ENCODE measurements around the gene ARMC9. TPM values are rescaled to one million over a fixed set of nuclear protein-coding genes. Genes with fewer than 3 reads are reported as not detected.
A peak's percentile ranks its signal among the peaks of the same experiment; 100 is the strongest.

Gene ARMC9
- total and polyA plus RNA-seq, 5 donors from 2014 or later, result 0.11 to 0.92 (median 0.15) TPM; not detected in 2

GRCh38 chr2:231163414-231164095 is 34.9 kb upstream of the ARMC9 start:
- H3K4me3 ChIP-seq (ENCODE audit: low read depth, low read length), result no peak overlapping the region
- H3K9me3 ChIP-seq (ENCODE audit: control insufficient read depth in 2 of 2, low read length in 2 of 2), result no peaks in the 10 kb centered on the region
- Mint-ChIP-seq H3K27ac (no peak overlapping the region), H3K9me3 (no peaks in the 10 kb centered on the region), H3K4me1 (peaks cover 8 to 23% (median 16%) of the 10 kb centered on the region in 4 donors), H3K4me3 (no peak overlapping the region), H3K36me3 (peaks cover 44% of the 10 kb centered on the region), H3K27me3 (no peaks in the 10 kb centered on the region)
- ATAC-seq (ENCODE audit: low read depth in 2 of 2) (no peak), DNase-seq (no peak)
- H3K36me3 ChIP-seq (ENCODE audit: control insufficient read depth, insufficient read depth, low read length), result peaks cover 42% of the 10 kb centered on the region
- H3K27ac ChIP-seq (ENCODE audit: insufficient read depth, low read length, poor library complexity, severe bottlenecking), result no peak overlapping the region
- H3K4me1 ChIP-seq (ENCODE audit: control insufficient read depth, insufficient read depth, low read length, poor library complexity, severe bottlenecking), result peaks cover 5% of the 10 kb centered on the region
- H3K27me3 ChIP-seq (ENCODE audit: control insufficient read depth, insufficient read depth, low read length), result no peaks in the 10 kb centered on the region

DNA sequence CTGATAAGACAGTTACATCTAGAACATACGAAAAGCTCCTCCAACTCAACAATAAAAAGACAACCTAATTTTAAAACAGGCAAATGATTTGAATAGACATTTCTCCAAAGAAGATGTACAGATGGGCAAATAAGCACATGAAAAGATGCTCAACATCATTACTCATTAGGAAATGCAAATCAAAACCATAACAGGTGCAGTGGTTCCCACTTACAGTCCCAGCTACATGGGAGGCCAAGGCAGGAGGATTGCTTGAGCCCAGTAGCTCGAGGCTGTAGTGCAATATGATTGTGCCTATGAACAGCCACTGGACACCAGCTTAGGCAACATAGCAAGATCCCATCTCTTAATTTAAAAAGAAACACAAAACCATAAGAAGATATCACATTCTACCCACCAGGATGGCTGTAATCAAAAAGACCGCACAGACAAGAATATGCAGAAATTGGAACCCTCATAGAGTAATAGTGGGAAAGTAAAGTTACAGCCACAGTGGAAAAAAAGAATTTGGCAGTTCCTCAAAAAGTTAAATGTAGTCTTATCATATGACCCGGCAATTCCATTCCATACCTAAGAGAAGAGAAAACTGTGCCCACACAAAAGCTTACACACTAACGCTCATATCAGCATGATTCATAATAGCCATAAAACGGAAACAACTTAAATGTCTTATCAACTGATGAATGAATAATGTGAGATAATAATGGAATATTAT is 30.5 kb upstream of the ARMC9 start:
- Mint-ChIP-seq H3K9me3 (no peaks in the 10 kb centered on the region), H3K36me3 (peaks cover 54% of the 10 kb centered on the region), H3K27ac (peak overlapping the region in 2 of 3 donors; percentile 38 to 60), H3K27me3 (no peaks in the 10 kb centered on the region), H3K4me1 (peaks cover 0 to 6% (median 3%) of the 10 kb centered on the region in 4 donors), H3K4me3 (no peak overlapping the region)
- H3K27ac ChIP-seq (ENCODE audit: insufficient read depth, low read length, poor library complexity, severe bottlenecking), result no peak overlapping the region
- H3K27me3 ChIP-seq (ENCODE audit: control insufficient read depth, insufficient read depth, low read length), result no peaks in the 10 kb centered on the region
- DNase-seq (no peak), ATAC-seq (ENCODE audit: low read depth in 2 of 2) (no peak)
- no peak overlapping the region for H3K4me3 ChIP-seq (ENCODE audit: low read depth, low read length)
- no peaks in the 10 kb centered on the region for H3K4me1 ChIP-seq (ENCODE audit: control insufficient read depth, insufficient read depth, low read length, poor library complexity, severe bottlenecking)
- peaks cover 58% of the 10 kb centered on the region for H3K36me3 ChIP-seq (ENCODE audit: control insufficient read depth, insufficient read depth, low read length)
- no peaks in the 10 kb centered on the region for H3K9me3 ChIP-seq (ENCODE audit: control insufficient read depth in 2 of 2, low read length in 2 of 2)

GRCh38 chr2:231168460-231169139 is 29.8 kb upstream of the ARMC9 start:
- Mint-ChIP-seq H3K36me3 (peaks cover 50% of the 10 kb centered on the region), H3K4me1 (peaks cover 0 to 6% (median 3%) of the 10 kb centered on the region in 4 donors), H3K9me3 (no peaks in the 10 kb centered on the region), H3K27ac (peak overlapping the region in 1 of 3 donors; percentile 68), H3K4me3 (no peak overlapping the region), H3K27me3 (no peaks in the 10 kb centered on the region)
- H3K36me3 ChIP-seq (ENCODE audit: control insufficient read depth, insufficient read depth, low read length), result peaks cover 56% of the 10 kb centered on the region
- no peak for ATAC-seq (ENCODE audit: low read depth in 2 of 2)
- no peak for DNase-seq
- H3K27ac ChIP-seq (ENCODE audit: insufficient read depth, low read length, poor library complexity, severe bottlenecking), result no peak overlapping the region
- H3K4me1 ChIP-seq (ENCODE audit: control insufficient read depth, insufficient read depth, low read length, poor library complexity, severe bottlenecking), result no peaks in the 10 kb centered on the region
- no peaks in the 10 kb centered on the region for H3K27me3 ChIP-seq (ENCODE audit: control insufficient read depth, insufficient read depth, low read length)
- H3K4me3 ChIP-seq (ENCODE audit: low read depth, low read length), result no peak overlapping the region
- no peaks in the 10 kb centered on the region for H3K9me3 ChIP-seq (ENCODE audit: control insufficient read depth in 2 of 2, low read length in 2 of 2)

DNA sequence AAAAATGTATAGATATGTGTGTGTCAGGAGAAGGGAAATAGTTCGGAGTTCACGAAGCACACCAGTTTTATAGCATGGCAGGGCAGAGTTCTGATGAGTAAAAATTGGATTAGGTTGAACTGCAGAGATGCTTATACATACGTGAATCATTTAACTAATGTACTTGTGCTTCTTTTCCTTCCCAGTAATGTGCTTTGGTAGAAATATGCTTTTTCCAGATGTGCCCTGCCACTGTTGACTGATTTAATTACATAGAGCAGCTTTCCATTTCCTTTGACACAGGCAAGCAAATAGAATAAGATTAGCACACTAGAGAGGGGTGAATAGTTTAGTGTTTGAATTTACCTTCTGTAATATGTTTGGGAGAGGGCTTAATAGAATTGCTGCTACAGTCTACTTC is 28.9 kb upstream of the ARMC9 start:
- Mint-ChIP-seq H3K27ac (peak overlapping the region in 2 of 3 donors; percentile 33 to 68), H3K9me3 (no peaks in the 10 kb centered on the region), H3K36me3 (peaks cover 52% of the 10 kb centered on the region), H3K4me1 (peaks cover 0 to 6% (median 3%) of the 10 kb centered on the region in 4 donors), H3K4me3 (no peak overlapping the region), H3K27me3 (no peaks in the 10 kb centered on the region)
- Histone ChIP-seq H3K4me3 (ENCODE audit: low read depth, low read length) (no peak overlapping the region), H3K4me1 (ENCODE audit: control insufficient read depth, insufficient read depth, low read length, poor library complexity, severe bottlenecking) (no peaks in the 10 kb centered on the region), H3K27me3 (ENCODE audit: control insufficient read depth, insufficient read depth, low read length) (no peaks in the 10 kb centered on the region), H3K36me3 (ENCODE audit: control insufficient read depth, insufficient read depth, low read length) (peaks cover 49% of the 10 kb centered on the region), H3K9me3 (ENCODE audit: control insufficient read depth in 2 of 2, low read length in 2 of 2) (no peaks in the 10 kb centered on the region), H3K27ac (ENCODE audit: insufficient read depth, low read length, poor library complexity, severe bottlenecking) (no peak overlapping the region)
- ATAC-seq (ENCODE audit: low read depth in 2 of 2) (no peak), DNase-seq (no peak)

DNA sequence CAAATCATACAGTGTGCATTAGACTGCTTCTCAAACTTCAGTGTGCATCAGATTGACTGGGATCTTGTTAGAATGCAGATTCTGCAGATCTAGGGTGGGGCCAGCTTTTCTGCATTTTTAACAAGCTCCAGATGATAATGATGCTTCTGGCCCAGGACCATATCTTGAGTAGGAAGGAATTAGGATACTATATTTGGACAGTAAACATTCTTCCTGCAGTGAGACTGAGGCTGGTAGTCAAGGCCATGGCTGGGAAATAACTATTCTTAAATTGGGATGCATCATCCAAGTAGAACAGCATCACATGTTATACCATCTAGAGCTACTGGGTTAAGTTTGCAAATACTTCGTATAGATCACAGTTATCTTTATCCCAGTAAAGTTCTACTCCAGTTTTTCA is 28.4 kb upstream of the ARMC9 start:
- Histone ChIP-seq H3K9me3 (ENCODE audit: control insufficient read depth in 2 of 2, low read length in 2 of 2) (no peaks in the 10 kb centered on the region), H3K27me3 (ENCODE audit: control insufficient read depth, insufficient read depth, low read length) (no peaks in the 10 kb centered on the region), H3K27ac (ENCODE audit: insufficient read depth, low read length, poor library complexity, severe bottlenecking) (no peak overlapping the region), H3K36me3 (ENCODE audit: control insufficient read depth, insufficient read depth, low read length) (peaks cover 46% of the 10 kb centered on the region), H3K4me1 (ENCODE audit: control insufficient read depth, insufficient read depth, low read length, poor library complexity, severe bottlenecking) (no peaks in the 10 kb centered on the region), H3K4me3 (ENCODE audit: low read depth, low read length) (no peak overlapping the region)
- no peak overlapping the region for H3K4me3 Mint-ChIP-seq
- peaks cover 0 to 6% (median 2%) of the 10 kb centered on the region in 4 donors for H3K4me1 Mint-ChIP-seq
- peak overlapping the region in 2 of 3 donors; percentile 2 to 62 for H3K27ac Mint-ChIP-seq
- no peak for ATAC-seq (ENCODE audit: low read depth in 2 of 2)
- H3K36me3 Mint-ChIP-seq, result peaks cover 53% of the 10 kb centered on the region
- H3K9me3 Mint-ChIP-seq, result no peaks in the 10 kb centered on the region
- DNase-seq, result no peak
- H3K27me3 Mint-ChIP-seq, result no peaks in the 10 kb centered on the region

GRCh38 chr2:231172025-231172424 is 26.4 kb upstream of the ARMC9 start:
- Histone ChIP-seq H3K27ac (ENCODE audit: insufficient read depth, low read length, poor library complexity, severe bottlenecking) (no peak overlapping the region), H3K4me1 (ENCODE audit: control insufficient read depth, insufficient read depth, low read length, poor library complexity, severe bottlenecking) (no peaks in the 10 kb centered on the region), H3K9me3 (ENCODE audit: control insufficient read depth in 2 of 2, low read length in 2 of 2) (no peaks in the 10 kb centered on the region), H3K27me3 (ENCODE audit: control insufficient read depth, insufficient read depth, low read length) (no peaks in the 10 kb centered on the region), H3K4me3 (ENCODE audit: low read depth, low read length) (no peak overlapping the region), H3K36me3 (ENCODE audit: control insufficient read depth, insufficient read depth, low read length) (peaks cover 29% of the 10 kb centered on the region)
- DNase-seq, result no peak
- peaks cover 0 to 6% (median 3%) of the 10 kb centered on the region in 4 donors for H3K4me1 Mint-ChIP-seq
- H3K27me3 Mint-ChIP-seq, result no peaks in the 10 kb centered on the region
- no peak overlapping the region for H3K4me3 Mint-ChIP-seq
- no peak overlapping the region for H3K27ac Mint-ChIP-seq
- ATAC-seq (ENCODE audit: low read depth in 2 of 2), result no peak
- no peaks in the 10 kb centered on the region for H3K9me3 Mint-ChIP-seq
- H3K36me3 Mint-ChIP-seq, result peaks cover 54% of the 10 kb centered on the region

- H3K27ac Mint-ChIP-seq, result no peak overlapping the region
- H3K27me3 Mint-ChIP-seq, result no peaks in the 10 kb centered on the region
- Histone ChIP-seq H3K9me3 (ENCODE audit: control insufficient read depth in 2 of 2, low read length in 2 of 2) (no peaks in the 10 kb centered on the region), H3K27me3 (ENCODE audit: control insufficient read depth, insufficient read depth, low read length) (no peaks in the 10 kb centered on the region), H3K4me3 (ENCODE audit: low read depth, low read length) (no peak overlapping the region), H3K4me1 (ENCODE audit: control insufficient read depth, insufficient read depth, low read length, poor library complexity, severe bottlenecking) (no peaks in the 10 kb centered on the region), H3K36me3 (ENCODE audit: control insufficient read depth, insufficient read depth, low read length) (peaks cover 20% of the 10 kb centered on the region), H3K27ac (ENCODE audit: insufficient read depth, low read length, poor library complexity, severe bottlenecking) (no peak overlapping the region)
- no peak for DNase-seq
- peaks cover 43% of the 10 kb centered on the region for H3K36me3 Mint-ChIP-seq
- ATAC-seq (ENCODE audit: low read depth in 2 of 2), result no peak
- no peak overlapping the region for H3K4me3 Mint-ChIP-seq
- H3K4me1 Mint-ChIP-seq, result peaks cover 0 to 3% (median 0%) of the 10 kb centered on the region in 4 donors
- no peaks in the 10 kb centered on the region for H3K9me3 Mint-ChIP-seq
Measured at GRCh38 chr2:231174211-231174651, 24.2 kb upstream of the ARMC9 start.

All from CD4-positive, CD25-positive, alpha-beta regulatory T cell (primary cell).